ENCODE results near the gene PLA1A. TPM values are rescaled to one million over a fixed set of nuclear protein-coding genes. Genes with fewer than 3 reads are reported as not detected.
"Not testable (repeated sequence)": the region's sequence is repeated elsewhere in the genome, so short reads cannot be mapped to it uniquely, and the experiment has no call there.

The PLA1A gene
- total RNA-seq, 1 donor from 2014 or later: 0.20 TPM

GRCh38 chr3:119579366-119580066 is 18.2 kb upstream of the PLA1A start, which contains the start of gene ADPRH:
ADPRH (plus strand) TSS chr3:119579492; CDS start chr3:119582170, 2,678 bp downstream.
- peak; percentile 75 for DNase-seq

DNA sequence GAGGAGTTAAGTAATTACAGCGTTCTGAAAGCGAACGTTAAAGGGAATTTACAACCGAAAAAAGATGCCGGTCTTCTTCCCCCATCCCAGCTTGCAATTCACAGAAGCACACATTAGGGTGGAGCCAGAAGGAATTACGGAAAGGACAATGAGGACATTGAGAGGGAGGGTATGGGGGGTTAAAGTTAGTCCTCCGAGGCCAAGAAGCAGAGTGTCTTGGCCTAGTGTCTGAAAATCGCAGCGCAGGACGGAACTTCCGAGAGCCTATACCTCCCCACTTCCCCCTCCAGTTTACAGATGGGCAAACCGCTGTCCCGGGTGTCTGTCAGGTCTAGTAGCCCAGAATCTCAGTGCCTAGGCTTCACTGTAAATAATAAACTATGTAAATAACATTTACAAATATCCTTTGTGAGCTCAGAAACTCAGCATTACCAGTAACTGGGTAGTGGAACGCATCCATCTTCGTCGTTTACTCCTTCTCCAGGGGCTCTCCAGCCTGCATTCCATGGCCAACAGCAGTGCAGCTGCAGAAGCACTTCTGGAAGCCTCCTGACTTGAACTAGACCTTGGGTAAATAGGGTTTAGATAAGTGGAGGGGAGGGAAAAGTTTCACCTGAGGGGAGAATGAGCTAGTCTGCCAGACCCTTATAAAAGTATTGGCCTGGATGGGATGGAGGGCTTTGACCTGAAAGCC is 17.5 kb upstream of the PLA1A start:
- DNase-seq: peak; percentile 75

GRCh38 chr3:119582178-119582577 is 15.5 kb upstream of the PLA1A start:
- DNase-seq: no peak

DNA sequence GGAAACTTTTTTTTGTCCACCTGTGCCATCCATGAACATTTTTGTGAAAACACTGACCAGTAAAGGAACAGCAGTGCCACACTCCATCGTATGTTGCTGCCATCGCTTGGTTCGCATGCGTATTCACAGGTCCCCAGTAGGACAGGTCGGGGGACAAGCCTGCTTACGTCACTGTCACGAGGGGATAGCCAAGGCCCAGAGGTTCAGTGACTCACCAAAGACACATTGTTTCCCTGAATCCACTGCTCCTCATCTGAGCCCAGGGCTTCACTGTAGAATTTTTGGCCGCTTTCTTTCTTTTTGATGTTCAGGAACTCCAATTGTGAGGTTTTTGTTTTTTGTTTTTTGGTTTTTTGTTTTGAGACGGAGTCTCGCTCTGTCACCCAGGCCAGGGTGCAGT is 12.5 kb upstream of the PLA1A start:
- no peak for DNase-seq

DNA sequence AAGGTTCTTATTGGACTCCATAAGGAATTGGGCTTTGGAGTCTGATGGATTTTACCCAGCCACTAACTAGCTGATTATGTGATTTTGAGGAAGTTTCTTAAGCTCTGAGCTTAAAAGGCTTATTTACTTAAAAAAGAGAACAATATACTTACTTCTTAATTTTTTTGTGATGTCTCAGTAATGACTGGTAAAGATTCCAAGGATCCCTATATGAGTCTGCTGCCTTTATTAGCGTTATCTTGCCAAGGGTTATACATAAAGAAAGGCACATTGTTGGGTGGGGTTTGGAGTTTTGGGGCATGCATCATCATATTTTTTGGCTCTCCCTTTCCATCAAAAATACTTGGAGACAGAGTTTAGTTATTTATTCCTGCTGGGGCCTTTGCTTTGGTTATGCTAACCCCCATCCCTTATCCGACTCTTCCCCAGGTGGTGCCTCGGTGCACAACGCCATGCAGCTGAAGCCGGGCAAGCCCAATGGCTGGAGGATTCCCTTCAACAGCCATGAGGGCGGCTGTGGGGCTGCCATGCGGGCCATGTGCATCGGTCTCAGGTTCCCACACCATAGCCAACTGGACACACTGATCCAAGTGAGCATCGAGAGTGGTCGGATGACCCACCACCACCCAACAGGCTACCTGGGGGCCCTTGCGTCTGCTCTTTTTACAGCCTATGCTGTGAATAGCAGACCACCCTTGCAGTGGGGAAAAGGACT is 11.7 kb upstream of the PLA1A start:
- no peak for DNase-seq

GRCh38 chr3:119586733-119587172 is 10.9 kb upstream of the PLA1A start:
- DNase-seq: no peak

DNA sequence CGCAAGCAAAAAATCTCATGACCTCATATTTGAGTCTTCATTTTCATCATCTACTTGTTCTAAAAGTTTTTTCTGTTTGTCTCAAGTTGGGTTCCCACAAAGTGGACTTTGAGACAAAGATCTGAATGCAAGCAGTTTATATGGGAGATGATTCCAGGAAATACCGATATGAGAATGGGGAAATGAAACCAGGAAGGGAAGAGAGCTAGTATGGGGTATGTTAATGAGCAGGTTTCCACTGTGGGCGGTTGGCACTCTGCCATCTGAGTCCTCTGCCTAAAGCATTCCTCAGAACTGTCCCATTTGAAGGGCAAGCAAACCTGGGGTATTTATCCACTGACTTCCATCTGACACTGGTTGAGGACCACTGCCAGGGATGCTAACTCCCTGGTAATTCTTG is 9.6 kb upstream of the PLA1A start:
- DNase-seq: no peak

DNA sequence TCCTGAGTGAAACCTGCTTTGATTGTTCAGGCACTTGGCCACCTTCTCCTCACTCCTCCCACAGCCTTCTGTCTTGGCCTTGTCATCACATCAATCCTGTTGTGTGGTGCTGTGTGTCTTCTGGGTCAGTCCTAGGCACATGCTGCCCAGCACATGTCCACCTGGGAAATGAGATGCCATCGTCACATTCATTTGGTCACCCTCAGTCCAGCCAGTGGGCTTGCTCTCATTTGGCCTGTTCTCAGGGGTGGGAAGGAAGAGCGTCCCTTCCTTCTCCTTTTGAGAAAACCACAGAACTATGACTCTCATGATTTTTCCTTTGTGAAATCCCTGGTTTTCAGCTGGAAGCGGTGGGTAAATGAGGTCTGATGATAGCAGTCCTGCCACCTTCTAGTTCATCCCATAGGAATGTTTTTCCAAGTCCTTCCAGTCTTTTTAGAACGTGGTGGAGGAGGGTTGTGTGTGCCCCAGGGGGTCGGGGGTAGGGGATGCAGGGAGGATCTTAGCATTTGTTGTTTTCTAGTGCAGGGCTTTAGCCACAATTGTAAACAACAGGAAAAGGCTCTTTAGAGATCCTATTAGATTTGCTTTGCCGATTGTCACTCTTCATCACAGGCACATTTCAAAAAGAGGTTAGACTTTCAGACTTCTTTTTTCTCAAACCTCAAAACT is 8.4 kb upstream of the PLA1A start:
- DNase-seq: no peak

- DNase-seq: no peak
Measured at GRCh38 chr3:119590706-119591105, 7.0 kb upstream of the PLA1A start.

DNA sequence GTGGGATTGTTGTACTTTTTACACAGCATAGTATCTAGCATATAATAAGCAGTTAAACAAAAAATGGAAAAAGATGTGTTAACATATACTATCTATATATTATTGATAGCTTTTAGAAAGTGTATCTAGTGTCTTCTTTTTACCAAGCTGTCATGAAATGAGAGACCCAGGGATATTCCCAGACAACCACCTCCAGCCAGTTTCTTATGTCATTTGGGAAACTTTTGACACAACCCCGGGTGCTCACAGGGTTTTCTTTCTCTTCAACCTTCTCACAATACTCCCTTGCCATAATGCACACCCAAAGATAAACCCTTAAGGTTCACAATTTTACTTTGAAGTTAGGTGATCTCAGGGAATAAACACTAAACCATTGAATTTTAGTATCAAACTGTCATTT is 4.8 kb upstream of the PLA1A start:
- no peak for DNase-seq

GRCh38 chr3:119594066-119594465 is 3.6 kb upstream of the PLA1A start:
- DNase-seq: no peak

DNA sequence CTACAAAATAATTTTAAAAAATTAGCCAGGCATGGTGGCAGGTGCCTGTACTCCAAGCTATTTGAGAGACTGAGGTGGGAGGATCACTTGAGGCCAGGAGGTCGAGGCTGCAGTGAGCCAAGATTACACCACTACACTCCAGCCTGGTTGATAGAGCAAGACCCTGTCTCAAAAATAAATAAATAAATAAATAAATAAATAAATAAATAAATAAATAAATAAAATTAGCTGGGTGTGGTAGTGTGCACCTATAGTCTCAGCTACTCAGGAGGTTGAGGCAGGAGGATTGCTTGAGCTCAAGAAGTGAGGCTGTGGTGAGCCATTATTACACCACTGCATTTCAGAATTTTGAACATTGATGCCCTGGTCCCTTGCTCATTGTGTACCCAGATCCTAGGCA is 2.8 kb upstream of the PLA1A start:
- DNase-seq: not testable (repeated sequence)

GRCh38 chr3:119595639-119596334 is 1.9 kb upstream of the PLA1A start:
- no peak for DNase-seq

- no peak for DNase-seq
Measured at GRCh38 chr3:119596398-119596797, 1.3 kb upstream of the PLA1A start.

DNA sequence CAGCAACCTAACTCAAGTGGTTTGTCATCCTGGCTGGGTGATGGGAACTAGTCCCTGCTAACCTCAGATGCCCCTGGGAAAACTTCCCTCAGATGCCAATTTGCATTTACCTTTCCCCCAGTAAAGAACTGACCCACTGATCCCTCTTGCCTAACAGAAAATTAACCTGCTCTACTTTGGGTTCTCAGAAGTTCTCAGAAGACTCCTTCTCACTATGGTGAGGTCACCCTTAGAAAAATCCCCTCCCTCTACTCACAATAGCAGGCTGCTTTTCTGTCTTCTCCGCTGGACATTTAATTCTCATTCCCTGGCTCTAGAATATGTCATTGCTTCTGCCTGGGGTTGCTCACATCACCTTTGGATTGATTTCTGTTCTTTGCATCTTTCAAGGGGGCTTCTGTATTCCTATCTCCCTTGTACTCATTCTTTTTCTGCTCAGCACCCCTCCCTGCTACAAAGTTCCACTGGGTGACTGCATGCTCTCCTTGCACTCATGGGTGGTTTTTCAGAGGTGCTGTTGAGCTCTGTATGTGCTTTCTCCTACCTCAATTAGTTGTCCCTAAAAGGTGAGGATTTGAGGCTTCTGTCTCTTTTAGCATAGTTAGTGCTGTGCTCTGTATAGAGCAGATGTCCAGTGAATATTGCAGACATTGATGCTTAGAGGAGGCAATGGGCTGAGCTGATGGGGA is 869 bp downstream of the PLA1A start:
- DNase-seq: no peak

GRCh38 chr3:119599558-119600174 is 2.0 kb downstream of the PLA1A start:
- no peak for DNase-seq

DNA sequence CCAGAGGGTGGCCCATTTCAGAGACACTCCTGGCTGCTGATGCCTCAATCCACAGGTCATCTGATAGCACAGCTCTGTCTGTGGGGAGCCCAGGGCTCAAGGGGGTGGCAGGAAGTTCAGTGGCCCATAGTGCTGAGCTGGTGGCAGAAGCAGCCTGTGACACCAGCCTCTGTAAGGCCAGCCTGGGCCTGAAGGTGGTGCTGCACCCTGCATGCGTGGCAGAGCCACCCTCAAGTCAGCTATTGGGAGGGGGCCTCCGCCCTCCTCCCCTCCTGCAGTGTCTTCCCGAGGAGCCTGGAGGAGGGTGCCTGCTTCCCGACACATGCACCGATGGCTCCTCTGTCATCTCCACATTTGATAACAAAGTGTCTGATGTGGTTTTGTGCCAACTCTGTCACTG is 3.0 kb downstream of the PLA1A start:
- DNase-seq: no peak

DNA sequence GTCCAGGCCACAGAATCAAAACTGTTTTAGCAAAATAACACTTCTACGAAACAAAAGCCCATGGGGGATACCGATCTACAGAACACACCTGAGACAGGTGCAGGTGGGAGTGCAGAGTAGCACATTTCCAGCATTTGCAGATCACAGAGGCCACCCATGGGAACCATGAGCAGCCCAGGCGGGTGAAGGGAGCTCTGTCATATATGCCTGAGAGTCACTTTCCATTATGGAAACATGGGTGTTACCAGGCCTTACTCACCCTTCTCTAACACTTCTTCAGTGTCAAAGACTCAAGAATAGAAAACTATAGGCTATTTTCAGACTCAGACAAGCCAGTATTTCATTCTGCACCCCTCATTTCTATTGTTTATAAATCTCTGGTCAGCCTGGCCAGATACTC is 3.5 kb downstream of the PLA1A start:
- DNase-seq: no peak

DNA sequence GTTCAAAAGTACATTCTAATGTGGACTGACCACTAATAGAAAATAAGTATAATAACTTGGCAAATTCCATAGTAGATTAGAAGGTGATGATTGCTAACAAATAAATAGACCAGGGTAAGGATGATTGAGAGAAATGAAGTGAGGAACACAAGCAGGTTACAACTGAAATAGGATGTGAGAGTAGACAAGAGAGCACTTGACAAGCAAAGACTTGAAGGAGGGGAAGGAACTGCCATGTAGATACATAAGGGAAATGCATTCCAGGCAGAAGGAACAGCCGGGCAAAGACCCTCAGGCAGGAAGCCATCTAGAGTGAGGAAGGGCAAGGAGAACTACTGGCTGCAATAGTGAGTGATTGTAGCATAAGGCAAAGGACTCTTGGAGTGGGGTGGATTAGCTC is 5.0 kb downstream of the PLA1A start:
- DNase-seq: no peak

DNA sequence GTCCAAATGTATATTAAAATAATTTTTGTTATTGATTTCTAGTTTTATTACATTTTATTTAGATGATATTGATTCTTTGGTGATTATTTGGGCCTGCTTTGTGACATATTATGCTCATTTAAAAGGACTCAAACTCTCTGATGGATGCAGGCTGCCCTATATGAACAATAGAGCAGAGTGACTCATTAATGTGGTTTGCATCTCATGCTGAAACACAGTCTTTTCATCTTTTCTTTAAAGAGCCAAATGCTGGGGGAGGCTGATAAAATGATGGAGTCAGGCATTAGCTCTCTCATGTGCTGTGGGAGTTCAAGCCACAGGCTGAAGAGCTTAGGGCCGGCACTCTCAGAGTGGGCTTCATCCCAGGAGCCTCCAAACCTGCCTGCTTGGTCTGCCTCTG is 7.2 kb downstream of the PLA1A start:
- DNase-seq: no peak

- DNase-seq: no peak
Measured at GRCh38 chr3:119608405-119609000, 10.8 kb downstream of the PLA1A start.

Data from skin of body (tissue), 2 donors.